Hepatocyte (in vitro differentiated cells): ENCODE data around the gene CCSER2.

ENCODE experiments used
- EZH2 ChIP-seq: fragments of 200-600 bp; sonication (generic); IDR thresholded peaks from 2 replicates; pipeline ENCODE4 v1.6.1; 2016; ENCODE audit warnings: antibody characterized with exemption, mild to moderate bottlenecking, borderline replicate concordance
- TF ChIP-seq, protein P1 (sequence below): fragments of 200-600 bp; sonication (generic); IDR thresholded peaks from 2 replicates; pipeline ENCODE4 v1.5.1; 2016; ENCODE audit warnings: antibody characterized with exemption, mild to moderate bottlenecking; ENCODE audit not compliant: poor library complexity

- TF ChIP-seq, protein P1, sequence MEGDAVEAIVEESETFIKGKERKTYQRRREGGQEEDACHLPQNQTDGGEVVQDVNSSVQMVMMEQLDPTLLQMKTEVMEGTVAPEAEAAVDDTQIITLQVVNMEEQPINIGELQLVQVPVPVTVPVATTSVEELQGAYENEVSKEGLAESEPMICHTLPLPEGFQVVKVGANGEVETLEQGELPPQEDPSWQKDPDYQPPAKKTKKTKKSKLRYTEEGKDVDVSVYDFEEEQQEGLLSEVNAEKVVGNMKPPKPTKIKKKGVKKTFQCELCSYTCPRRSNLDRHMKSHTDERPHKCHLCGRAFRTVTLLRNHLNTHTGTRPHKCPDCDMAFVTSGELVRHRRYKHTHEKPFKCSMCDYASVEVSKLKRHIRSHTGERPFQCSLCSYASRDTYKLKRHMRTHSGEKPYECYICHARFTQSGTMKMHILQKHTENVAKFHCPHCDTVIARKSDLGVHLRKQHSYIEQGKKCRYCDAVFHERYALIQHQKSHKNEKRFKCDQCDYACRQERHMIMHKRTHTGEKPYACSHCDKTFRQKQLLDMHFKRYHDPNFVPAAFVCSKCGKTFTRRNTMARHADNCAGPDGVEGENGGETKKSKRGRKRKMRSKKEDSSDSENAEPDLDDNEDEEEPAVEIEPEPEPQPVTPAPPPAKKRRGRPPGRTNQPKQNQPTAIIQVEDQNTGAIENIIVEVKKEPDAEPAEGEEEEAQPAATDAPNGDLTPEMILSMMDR: no peak
- TF ChIP-seq EZH2: no peak
These were observed 6.4 kb downstream of the CCSER2 start for GRCh38 chr10:84334811-84335210.
